Trophoblast cell (in vitro differentiated cells and primary cell): ENCODE measurements around the gene SUFU.

ENCODE experiments used
- DNase-seq, 2 donors: peaks; one replicate each; pipeline ENCODE4 v3.0.0-alpha.2; 2016
- H2AFZ ChIP-seq: 2 replicates; pipeline ENCODE4 v1.6.1; 2013; ENCODE audit warnings: low read length, moderate library complexity, mild to moderate bottlenecking; ENCODE audit not compliant: insufficient read depth, poor library complexity
- H2AK5ac ChIP-seq: 2 replicates; pipeline ENCODE4 v1.6.1; 2013; ENCODE audit warnings: mild to moderate bottlenecking, low read length
- H2BK120ac ChIP-seq: 2 replicates; pipeline ENCODE4 v1.6.1; 2013; ENCODE audit warnings: low read length, mild to moderate bottlenecking, moderate library complexity; ENCODE audit not compliant: insufficient read depth, poor library complexity
- H2BK12ac ChIP-seq: 2 replicates; pipeline ENCODE4 v1.6.1; 2013; ENCODE audit warnings: mild to moderate bottlenecking, low read length, moderate library complexity
- H2BK5ac ChIP-seq: 2 replicates; pipeline ENCODE4 v1.6.1; 2013; ENCODE audit warnings: low read length, low read depth, moderate library complexity, mild to moderate bottlenecking; ENCODE audit not compliant: poor library complexity
- H3K14ac ChIP-seq: 2 replicates; pipeline ENCODE4 v1.6.1; 2013; ENCODE audit warnings: mild to moderate bottlenecking, low read length
- H3K18ac ChIP-seq: 2 replicates; pipeline ENCODE4 v1.6.1; 2013; ENCODE audit warnings: mild to moderate bottlenecking, low read length
- H3K23ac ChIP-seq: 2 replicates; pipeline ENCODE4 v1.6.1; 2013; ENCODE audit warnings: low read length
- H3K27ac ChIP-seq: 2 replicates; pipeline ENCODE4 v1.5.1; 2013; ENCODE audit warnings: low read depth, mild to moderate bottlenecking, inconsistent platforms, low read length, moderate library complexity
- H3K27me3 ChIP-seq: 2 replicates; pipeline ENCODE4 v1.6.1; 2013; ENCODE audit warnings: inconsistent platforms, mild to moderate bottlenecking, low read length, moderate library complexity; ENCODE audit not compliant: insufficient read depth
- H3K36me3 ChIP-seq, 2 experiments: 1 replicate in 1 of 2; 2 replicates in 1 of 2; pipeline ENCODE4 v1.6.1; 2013; ENCODE audit warnings: low read length in 2 of 2, mild to moderate bottlenecking in 2 of 2, moderate library complexity in 1 of 2; ENCODE audit not compliant: insufficient read depth in 2 of 2, control insufficient read depth in 1 of 2
- H3K4ac ChIP-seq: 2 replicates; pipeline ENCODE4 v1.6.1; 2013; ENCODE audit warnings: low read depth, mild to moderate bottlenecking, low read length, moderate library complexity
- H3K4me1 ChIP-seq, 2 experiments: 1 replicate in 1 of 2; 2 replicates in 1 of 2; pipeline ENCODE4 v1.6.1; 2013; ENCODE audit warnings: low read length in 2 of 2, mild to moderate bottlenecking in 2 of 2, moderate library complexity in 1 of 2; ENCODE audit not compliant: insufficient read depth in 2 of 2, control insufficient read depth in 1 of 2
- H3K4me2 ChIP-seq: 2 replicates; pipeline ENCODE4 v1.6.1; 2013; ENCODE audit warnings: inconsistent platforms, mild to moderate bottlenecking, low read length, moderate library complexity
- H3K4me3 ChIP-seq: 2 replicates; pipeline ENCODE4 v1.5.1; 2013; ENCODE audit warnings: mild to moderate bottlenecking, low read depth, low read length, inconsistent platforms
- H3K79me1 ChIP-seq: one replicate; pipeline ENCODE4 v1.6.1; 2013; ENCODE audit warnings: low read length
- H3K79me2 ChIP-seq: 2 replicates; pipeline ENCODE4 v1.6.1; 2013; ENCODE audit warnings: low read length, mild to moderate bottlenecking; ENCODE audit not compliant: control insufficient read depth, insufficient read depth, poor library complexity
- H3K9ac ChIP-seq: 2 replicates; pipeline ENCODE4 v1.6.1; 2013; ENCODE audit warnings: mild to moderate bottlenecking, low read length
- H3K9me3 ChIP-seq: 2 replicates; pipeline ENCODE4 v1.6.1; 2013; ENCODE audit warnings: low read depth, mild to moderate bottlenecking, control low read depth, inconsistent platforms, low read length; ENCODE audit not compliant: insufficient read depth
- H4K12ac ChIP-seq: 2 replicates; pipeline ENCODE4 v1.6.1; 2013; ENCODE audit warnings: low read depth, mild to moderate bottlenecking, low read length, moderate library complexity
- H4K8ac ChIP-seq: 2 replicates; pipeline ENCODE4 v1.6.1; 2013; ENCODE audit warnings: low read depth, mild to moderate bottlenecking, low read length, moderate library complexity
- H4K91ac ChIP-seq: one replicate; pipeline ENCODE4 v1.6.1; 2013; ENCODE audit warnings: low read depth, mild to moderate bottlenecking, low read length, moderate library complexity
- WGBS: extraction: QIAGEN DNeasy Blood & Tissue Kit; methylation state at CpG from one replicate; pipeline ENCODE4 v1.1.7; 2013; ENCODE audit warnings: missing lambda C conversion rate; ENCODE audit not compliant: insufficient read length, insufficient coverage; ENCODE audit errors: extremely low coverage; 5-methylcytosine and 5-hydroxymethylcytosine counted together

The SUFU gene

DNA sequence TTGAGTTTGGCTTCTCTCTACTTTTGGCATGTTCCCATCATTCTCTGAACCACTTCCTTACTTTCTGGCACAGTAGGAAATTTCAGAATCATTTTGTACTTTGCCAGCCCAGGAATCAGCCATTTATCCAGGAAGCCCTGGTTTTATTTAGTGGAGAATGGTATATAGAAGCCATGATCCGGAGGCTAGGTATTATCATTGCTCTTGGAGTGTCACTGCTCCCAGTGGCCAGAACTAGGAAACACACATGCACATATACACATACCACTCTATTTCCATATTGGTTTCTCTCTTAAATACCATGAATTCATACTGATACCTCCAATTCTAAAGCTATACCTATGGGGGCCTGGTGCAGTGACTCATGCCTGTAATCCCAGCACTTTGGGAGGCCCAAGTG lies 36.3 kb downstream of the SUFU start:
- Histone ChIP-seq H2AFZ (no peak overlapping the region), H3K4me1 (no peaks in the 10 kb centered on the region), H3K79me1 (no peaks in the 10 kb centered on the region), H3K9ac (no peak overlapping the region), H3K27me3 (no peaks in the 10 kb centered on the region), H3K18ac (no peak overlapping the region), H3K4ac (no peak overlapping the region), H4K8ac (no peak overlapping the region), H4K91ac (no peak overlapping the region), H3K9me3 (no peaks in the 10 kb centered on the region), H3K23ac (no peak overlapping the region), H2BK120ac (no peak overlapping the region), H3K79me2 (no peaks in the 10 kb centered on the region), H3K4me2 (no peak overlapping the region), H2BK5ac (no peak overlapping the region), H3K27ac (no peak overlapping the region), H2AK5ac (no peak overlapping the region), H3K36me3 (peaks cover 0 to 3% of the 10 kb centered on the region in 2 experiments), H3K14ac (no peak overlapping the region), H3K4me3 (no peak overlapping the region), H4K12ac (no peak overlapping the region), H2BK12ac (no peak overlapping the region)
- peak in 1 of 2 donors; percentile 45 for DNase-seq
- no CpG with 5 or more reads among the region's 1 CpG for WGBS

DNA sequence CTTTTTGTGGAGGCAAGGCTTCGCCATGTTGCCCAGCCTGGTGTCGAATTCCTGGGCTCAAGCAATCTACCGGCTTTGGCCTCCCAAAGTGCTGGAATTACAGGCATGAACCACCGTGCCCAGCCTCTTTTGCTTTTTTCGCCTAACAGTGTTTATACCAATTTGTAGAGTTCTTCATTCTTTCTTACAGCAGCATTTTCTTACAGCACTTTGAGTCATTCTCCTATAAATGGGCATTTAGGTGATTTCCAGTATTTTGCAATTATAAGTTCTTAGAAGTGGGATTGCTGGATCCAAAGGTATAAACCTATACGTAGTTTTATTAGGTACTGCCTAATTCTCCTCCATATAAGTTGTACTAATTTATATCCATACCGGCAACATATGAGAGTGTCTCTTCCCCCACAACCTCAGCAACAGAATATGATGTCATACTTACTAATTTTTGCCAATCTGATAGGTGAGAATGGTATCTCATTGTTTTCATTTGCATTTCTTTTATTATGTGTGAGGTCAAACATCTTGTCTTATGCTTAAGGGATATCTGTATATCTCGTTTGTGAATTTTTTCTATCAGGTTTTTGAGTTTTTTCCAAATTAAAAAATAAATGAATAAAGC lies 39.1 kb downstream of the SUFU start:
- Histone ChIP-seq H3K79me1 (no peaks in the 10 kb centered on the region), H2BK5ac (no peak overlapping the region), H2AK5ac (no peak overlapping the region), H2BK120ac (no peak overlapping the region), H4K12ac (no peak overlapping the region), H3K14ac (no peak overlapping the region), H4K8ac (no peak overlapping the region), H3K36me3 (no peaks in the 10 kb centered on the region), H2AFZ (no peak overlapping the region), H3K9ac (no peak overlapping the region), H3K27ac (no peak overlapping the region), H3K18ac (no peak overlapping the region), H4K91ac (no peak overlapping the region), H3K4me3 (no peak overlapping the region), H3K79me2 (no peaks in the 10 kb centered on the region), H2BK12ac (no peak overlapping the region), H3K9me3 (no peaks in the 10 kb centered on the region), H3K4me2 (no peak overlapping the region), H3K23ac (no peak overlapping the region), H3K27me3 (no peaks in the 10 kb centered on the region), H3K4me1 (peaks cover 0 to 4% of the 10 kb centered on the region in 2 experiments), H3K4ac (no peak overlapping the region)
- WGBS = no CpG with 5 or more reads among the region's 8 CpGs
- peak in 1 of 2 donors; percentile 30 for DNase-seq

DNA sequence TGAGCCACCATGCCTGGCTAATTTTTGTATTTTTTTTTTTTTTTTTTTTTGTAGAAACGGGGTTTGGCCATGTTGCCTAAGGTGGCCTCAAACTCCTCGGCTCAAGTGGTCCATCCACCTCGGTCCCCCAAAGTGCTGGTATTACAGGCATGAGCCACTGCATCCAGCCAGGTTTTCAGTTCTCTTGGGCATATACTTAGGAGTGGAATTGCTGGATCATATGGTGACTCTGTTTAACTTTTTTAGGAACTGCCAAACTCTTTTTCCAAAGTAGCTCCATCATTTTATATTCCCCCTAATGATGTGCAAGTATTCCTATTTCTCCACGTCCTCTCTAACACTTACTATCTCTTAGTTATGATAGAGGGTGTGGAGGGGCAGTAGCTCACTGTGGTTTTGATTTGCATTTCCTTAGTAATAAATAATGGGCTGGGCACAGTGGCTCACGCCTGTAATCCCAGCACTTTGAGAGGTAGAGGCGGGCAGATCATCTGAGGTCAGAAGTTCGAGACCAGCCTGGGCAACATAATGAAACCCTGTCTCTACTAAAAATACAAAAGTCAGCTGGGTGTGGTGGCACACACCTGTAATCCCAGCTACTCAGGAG lies 41.6 kb downstream of the SUFU start:
- no peak overlapping the region for H2AFZ ChIP-seq
- H3K36me3 ChIP-seq = peaks cover 4% of the 10 kb centered on the region in 2 experiments
- no peak overlapping the region for H4K91ac ChIP-seq
- H2BK120ac ChIP-seq = no peak overlapping the region
- H2BK12ac ChIP-seq = no peak overlapping the region
- no peak overlapping the region for H3K4ac ChIP-seq
- H3K27ac ChIP-seq = no peak overlapping the region
- no peaks in the 10 kb centered on the region for H3K27me3 ChIP-seq
- 100% methylated on average over 1 of the region's 7 CpGs for WGBS
- no peak for DNase-seq
- H3K18ac ChIP-seq = no peak overlapping the region
- no peaks in the 10 kb centered on the region for H3K9me3 ChIP-seq
- H3K23ac ChIP-seq = no peak overlapping the region
- H3K4me3 ChIP-seq = no peak overlapping the region
- no peaks in the 10 kb centered on the region for H3K79me1 ChIP-seq
- no peak overlapping the region for H4K8ac ChIP-seq
- no peak overlapping the region for H3K9ac ChIP-seq
- no peak overlapping the region for H2AK5ac ChIP-seq
- H3K14ac ChIP-seq = no peak overlapping the region
- H3K79me2 ChIP-seq = no peaks in the 10 kb centered on the region
- no peak overlapping the region for H4K12ac ChIP-seq
- H2BK5ac ChIP-seq = no peak overlapping the region
- peaks cover 0 to 4% of the 10 kb centered on the region in 2 experiments for H3K4me1 ChIP-seq
- no peak overlapping the region for H3K4me2 ChIP-seq

DNA sequence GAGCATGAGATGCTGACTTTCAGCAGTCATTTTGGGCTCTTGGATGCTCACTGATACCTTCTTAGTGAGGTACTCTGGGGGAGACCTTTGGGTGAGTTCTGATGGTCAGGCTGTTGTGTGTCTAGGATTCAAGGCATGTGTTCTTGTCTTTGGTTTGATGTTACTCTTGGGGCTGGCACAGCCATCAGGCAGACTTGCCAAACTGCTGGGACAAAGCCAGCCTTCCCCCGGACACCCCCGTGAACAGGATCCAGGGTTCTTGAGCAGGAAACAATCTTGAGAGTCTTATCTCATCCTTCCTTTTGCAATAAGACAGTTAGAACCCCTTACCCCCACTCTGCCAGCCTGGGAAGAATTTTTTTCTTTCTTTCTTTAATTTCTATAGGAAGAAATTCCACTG lies 42.2 kb downstream of the SUFU start:
- WGBS = no CpG with 5 or more reads among the region's 2 CpGs
- no peak overlapping the region for H4K8ac ChIP-seq
- no peak for DNase-seq
- no peak overlapping the region for H3K4me3 ChIP-seq
- no peak overlapping the region for H2AFZ ChIP-seq
- no peaks in the 10 kb centered on the region for H3K79me2 ChIP-seq
- no peak overlapping the region for H3K23ac ChIP-seq
- no peak overlapping the region for H2BK5ac ChIP-seq
- H3K27me3 ChIP-seq = no peaks in the 10 kb centered on the region
- H3K18ac ChIP-seq = no peak overlapping the region
- H3K27ac ChIP-seq = no peak overlapping the region
- peaks cover 0 to 4% of the 10 kb centered on the region in 2 experiments for H3K4me1 ChIP-seq
- H3K36me3 ChIP-seq = peaks cover 7 to 8% of the 10 kb centered on the region in 2 experiments
- H2BK120ac ChIP-seq = no peak overlapping the region
- H3K79me1 ChIP-seq = no peaks in the 10 kb centered on the region
- no peak overlapping the region for H3K14ac ChIP-seq
- H3K9ac ChIP-seq = no peak overlapping the region
- no peaks in the 10 kb centered on the region for H3K9me3 ChIP-seq
- no peak overlapping the region for H2BK12ac ChIP-seq
- H3K4ac ChIP-seq = no peak overlapping the region
- no peak overlapping the region for H3K4me2 ChIP-seq
- H4K91ac ChIP-seq = no peak overlapping the region
- H4K12ac ChIP-seq = no peak overlapping the region
- H2AK5ac ChIP-seq = no peak overlapping the region
